Ovary (tissue), 9 donors: ENCODE measurements around the gene UBN1. TPM values are rescaled to one million over a fixed set of nuclear protein-coding genes. Genes with fewer than 3 reads are reported as not detected.

Source experiments
- DNase-seq, 5 donors: peaks; one replicate each; pipeline ENCODE4 v3.0.0-alpha.2; 2019 to 2020
- H3K27ac ChIP-seq, 2 donors: fragments of 200-600 bp; one replicate each; pipeline versions ENCODE4 v1.5.1 to v1.8.0; 2019 to 2022
- H3K27me3 ChIP-seq: fragments of 200-600 bp; one replicate; pipeline ENCODE4 v1.8.0; 2022
- H3K36me3 ChIP-seq: fragments of 200-600 bp; sonication (generic); one replicate; pipeline ENCODE4 v1.5.1; 2019
- H3K4me1 ChIP-seq: one replicate; pipeline ENCODE4 v1.8.1; 2013; ENCODE audit warnings: mild to moderate bottlenecking, moderate library complexity; ENCODE audit not compliant: insufficient read depth
- H3K4me3 ChIP-seq: fragments of 200-600 bp; sonication (generic); one replicate; pipeline ENCODE4 v1.5.1; 2017
- H3K9me3 ChIP-seq, 2 donors: fragments of 200-600 bp in 1 of 2; sonication (generic) in 1 of 2; one replicate each; pipeline versions ENCODE4 v1.5.1 to v1.8.1; 2013 to 2019; ENCODE audit warnings: mild to moderate bottlenecking in 1 of 2, moderate library complexity in 1 of 2
- EP300 ChIP-seq: sonication (generic); formaldehyde crosslinking; IDR thresholded peaks from one replicate; pipeline ENCODE4 v1.6.1; 2017; ENCODE audit warnings: antibody characterized with exemption
- POLR2A ChIP-seq: fragments of 450-650 bp; IDR thresholded peaks from one replicate; pipeline ENCODE4 v1.6.1; 2017; ENCODE audit warnings: antibody characterized with exemption, mild to moderate bottlenecking, moderate library complexity
- WGBS, 3 donors: extraction: QIAGEN DNeasy Blood & Tissue Kit in 1 of 3; methylation state at CpG; one replicate each; pipeline versions ENCODE4 v1.1.5 to v1.1.7; 2013 to 2017; 5-methylcytosine and 5-hydroxymethylcytosine counted together
- intact Hi-C, 4 donors: fragments of 100-400 bp; cut with DNase I; formaldehyde crosslinking; loops; one replicate each; pipeline versions ENCODE4 v1.11.0 to v1.15.1; 2022 to 2023
- polyA plus RNA-seq, 2 donors: library from polyadenylated mRNA; stranded (reverse); fragments of 200-250 nt in 1 of 2; fragments of 350-450 nt in 1 of 2; fragmentation: Illumina TruSeq in 1 of 2; extraction: RNeasy Lipid Tissue Mini Kit (QIAGEN cat#74804) in 1 of 2; gene quantifications; one replicate each; pipeline ENCODE4 v1.2.3, GENCODE V29; 2013 to 2014
- total RNA-seq, 7 donors: library from RNA; depleted of rRNA in 2 of 7; stranded (reverse); fragments of >200 nt in 2 of 7; fragmentation: NEBNext Ultra II Directional in 3 of 7; extraction: Animal tissue kit (Norgen Biotek cat#: 25700) in 3 of 7; gene quantifications; one replicate each; pipeline versions ENCODE4 v1.1.0 to v1.2.4, GENCODE V29; 2016 to 2023
- TF ChIP-seq, protein P1 (sequence below), 3 donors: fragments of 450-650 bp in 2 of 3; fragments of 200-600 bp in 1 of 3; IDR thresholded peaks; one replicate each; pipeline versions ENCODE4 v1.5.1 to v1.8.0; 2016 to 2022; ENCODE audit warnings: antibody characterized with exemption in 3 of 3, mild to moderate bottlenecking in 1 of 3
- donor health status: DM: no; HTN: no; CAD: no; lungs with moderate emphysema.
- donor health status: DM: no; HTN: no; CAD: no.
- donor health status: Bipolar disorder and iron deficiency.
- donor health status: DM: yes; HTN: yes; CAD: no.
- donor health status: DM: no; HTN: no; CAD: no.
- donor health status: DM: yes; HTN: yes; CAD: no.

Gene UBN1
- total and polyA plus RNA-seq, 9 donors: 14.5 to 41.3 (median 24.0) TPM

DNA sequence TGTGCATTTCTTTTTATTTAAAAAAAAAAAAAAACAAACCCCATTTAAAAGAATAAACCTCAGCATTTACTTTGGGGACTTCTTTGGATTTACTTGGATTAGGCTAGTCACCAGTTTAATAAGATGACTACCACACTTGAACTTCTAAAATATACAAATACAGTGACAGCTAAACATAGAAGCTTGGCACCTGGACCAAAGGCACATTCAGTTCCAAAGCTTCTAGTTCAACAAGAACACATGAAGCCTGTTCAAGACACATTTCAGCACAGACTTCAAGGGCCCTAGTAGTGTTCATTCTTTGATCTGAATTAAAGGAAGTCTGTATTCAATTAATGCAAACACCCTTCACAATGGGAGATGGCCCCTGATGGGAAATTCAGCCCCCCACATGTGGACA is 33.2 kb upstream of the UBN1 start:
- intact Hi-C loops: no loop called here
- Histone ChIP-seq H3K27ac (no peak overlapping the region), H3K4me3 (no peak overlapping the region), H3K4me1 (no peaks in the 10 kb centered on the region), H3K27me3 (no peaks in the 10 kb centered on the region), H3K9me3 (no peaks in the 10 kb centered on the region), H3K36me3 (no peaks in the 10 kb centered on the region)
- no peak for DNase-seq
- TF ChIP-seq, protein P1, sequence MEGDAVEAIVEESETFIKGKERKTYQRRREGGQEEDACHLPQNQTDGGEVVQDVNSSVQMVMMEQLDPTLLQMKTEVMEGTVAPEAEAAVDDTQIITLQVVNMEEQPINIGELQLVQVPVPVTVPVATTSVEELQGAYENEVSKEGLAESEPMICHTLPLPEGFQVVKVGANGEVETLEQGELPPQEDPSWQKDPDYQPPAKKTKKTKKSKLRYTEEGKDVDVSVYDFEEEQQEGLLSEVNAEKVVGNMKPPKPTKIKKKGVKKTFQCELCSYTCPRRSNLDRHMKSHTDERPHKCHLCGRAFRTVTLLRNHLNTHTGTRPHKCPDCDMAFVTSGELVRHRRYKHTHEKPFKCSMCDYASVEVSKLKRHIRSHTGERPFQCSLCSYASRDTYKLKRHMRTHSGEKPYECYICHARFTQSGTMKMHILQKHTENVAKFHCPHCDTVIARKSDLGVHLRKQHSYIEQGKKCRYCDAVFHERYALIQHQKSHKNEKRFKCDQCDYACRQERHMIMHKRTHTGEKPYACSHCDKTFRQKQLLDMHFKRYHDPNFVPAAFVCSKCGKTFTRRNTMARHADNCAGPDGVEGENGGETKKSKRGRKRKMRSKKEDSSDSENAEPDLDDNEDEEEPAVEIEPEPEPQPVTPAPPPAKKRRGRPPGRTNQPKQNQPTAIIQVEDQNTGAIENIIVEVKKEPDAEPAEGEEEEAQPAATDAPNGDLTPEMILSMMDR (IDR thresholded peaks at IDR 0.05): no peak
- no peak for TF ChIP-seq POLR2A
- no peak for TF ChIP-seq EP300

DNA sequence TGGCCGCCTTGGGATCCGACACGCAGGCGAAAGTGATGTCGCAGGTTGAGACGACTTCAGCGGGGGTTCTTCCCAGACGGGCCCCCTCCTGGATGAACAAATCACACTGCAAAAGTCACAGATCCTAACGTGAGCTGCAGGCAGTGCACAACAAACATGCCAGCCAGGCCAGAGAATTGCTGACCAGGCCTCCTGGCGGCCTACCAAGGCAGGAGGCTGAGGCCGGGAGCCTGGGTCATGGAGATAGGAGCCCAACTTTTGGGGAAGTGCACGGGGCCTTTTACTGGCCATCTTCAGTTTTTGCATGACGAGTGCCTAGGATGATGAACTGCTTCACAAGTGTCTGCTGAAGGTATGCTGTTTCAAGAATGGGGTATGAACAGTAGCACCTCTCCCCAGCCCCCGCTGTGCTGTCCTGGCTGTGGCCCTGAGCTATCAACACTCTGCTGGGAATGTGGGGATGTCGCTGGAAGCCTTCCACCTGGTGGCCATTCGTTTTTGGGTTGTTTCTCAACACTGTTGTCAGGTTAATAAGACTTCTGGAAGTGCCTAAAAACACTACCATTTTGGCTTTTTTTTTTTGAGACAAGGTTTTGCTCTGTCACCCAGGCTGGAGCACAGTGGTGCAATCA is 32.6 kb upstream of the UBN1 start:
- TF ChIP-seq, protein P1 (IDR thresholded peaks at IDR 0.05): no peak
- TF ChIP-seq EP300 (no peak), POLR2A (no peak)
- H3K9me3 ChIP-seq: no peaks in the 10 kb centered on the region
- H3K36me3 ChIP-seq: no peaks in the 10 kb centered on the region
- intact Hi-C loops: no loop called here
- DNase-seq: peak in 2 of 5 donors; percentile 51 to 63
- H3K4me1 ChIP-seq: no peaks in the 10 kb centered on the region
- WGBS, 3 donors: 52 to 61% (median 59%) methylated on average over 16 of the region's 16 CpGs
- no peak overlapping the region for H3K27ac ChIP-seq
- H3K4me3 ChIP-seq: no peak overlapping the region
- H3K27me3 ChIP-seq: no peaks in the 10 kb centered on the region

- Histone ChIP-seq H3K27ac (no peak overlapping the region), H3K4me3 (no peak overlapping the region), H3K27me3 (no peaks in the 10 kb centered on the region), H3K36me3 (no peaks in the 10 kb centered on the region), H3K9me3 (no peaks in the 10 kb centered on the region), H3K4me1 (no peaks in the 10 kb centered on the region)
- 85 to 90% (median 87%) methylated on average over 6 of the region's 6 CpGs for WGBS, 3 donors
- intact Hi-C loops: no loop called here
- no peak for TF ChIP-seq POLR2A
- TF ChIP-seq, protein P1 (IDR thresholded peaks at IDR 0.05): no peak
- no peak for TF ChIP-seq EP300
- DNase-seq: no peak
Observed at GRCh38 chr16:4820652-4821051, 26.6 kb upstream of the UBN1 start.

- Histone ChIP-seq H3K27ac (no peak overlapping the region), H3K4me1 (no peaks in the 10 kb centered on the region), H3K4me3 (no peak overlapping the region), H3K36me3 (no peaks in the 10 kb centered on the region), H3K9me3 (no peaks in the 10 kb centered on the region), H3K27me3 (no peaks in the 10 kb centered on the region)
- TF ChIP-seq EP300: no peak
- no peak for TF ChIP-seq POLR2A
- TF ChIP-seq, protein P1 (IDR thresholded peaks at IDR 0.05): no peak
- intact Hi-C loops: no loop called here
- no peak for DNase-seq
- WGBS, 3 donors: 81 to 83% (median 82%) methylated on average over 8 of the region's 8 CpGs
Observed at GRCh38 chr16:4825196-4825595, 22.1 kb upstream of the UBN1 start.
